NCI-H1092 treated with DMSO at 0.1 percent for 48 hours (cell line): Measurements from ENCODE around the gene PLAA.
"Not testable (repeated sequence)": the region's sequence is repeated elsewhere in the genome, so short reads cannot be mapped to it uniquely, and the experiment has no call there.

ENCODE experiments used
- DNase-seq: peaks from one replicate; lab custom pipeline; 2025; lab: John Stamatoyannopoulos, UW

The PLAA gene

GRCh38 chr9:26935847-26936246, 11.2 kb downstream of the PLAA start:
- DNase-seq, result no peak

GRCh38 chr9:26928902-26929495, 18.0 kb downstream of the PLAA start:
- no peak for DNase-seq

GRCh38 chr9:26925609-26926008, 21.4 kb downstream of the PLAA start:
- DNase-seq, result no peak

GRCh38 chr9:26919698-26920097, 27.3 kb downstream of the PLAA start:
- no peak for DNase-seq

- no peak for DNase-seq
These were observed 33.8 kb downstream of the PLAA start for GRCh38 chr9:26913138-26913668.

- no peak for DNase-seq
These were observed 42.4 kb downstream of the PLAA start for GRCh38 chr9:26904671-26905070.

- DNase-seq, result no peak
These were observed 43.0 kb downstream of the PLAA start for GRCh38 chr9:26904070-26904469.

- DNase-seq, result no peak
These were observed 53.9 kb downstream of the PLAA start for GRCh38 chr9:26893030-26893676.

GRCh38 chr9:26892251-26893029, 54.6 kb downstream of the PLAA start, which contains the start of gene CAAP1:
TSS of gene CAAP1 (minus strand) at chr9:26892802. CDS start at chr9:26892715, 87 bp downstream.
- peak; percentile 93 for DNase-seq

- no peak for DNase-seq
These were observed 55.3 kb downstream of the PLAA start for GRCh38 chr9:26891726-26892125.

- DNase-seq, result no peak
These were observed 58.8 kb downstream of the PLAA start for GRCh38 chr9:26888271-26888670.

GRCh38 chr9:26882154-26882553, 64.9 kb downstream of the PLAA start:
- DNase-seq, result no peak

GRCh38 chr9:26880262-26880661, 66.8 kb downstream of the PLAA start:
- DNase-seq, result no peak

GRCh38 chr9:26875155-26875554, 71.9 kb downstream of the PLAA start:
- not testable (repeated sequence) for DNase-seq

GRCh38 chr9:26870292-26870691, 76.8 kb downstream of the PLAA start:
- DNase-seq, result no peak

- DNase-seq, result no peak
These were observed 84.0 kb downstream of the PLAA start for GRCh38 chr9:26863074-26863473.

- peak; percentile 68 for DNase-seq
These were observed 90.5 kb downstream of the PLAA start for GRCh38 chr9:26856413-26857032.
